ENCODE results near the gene PSD4. TPM values are rescaled to one million over a fixed set of nuclear protein-coding genes. Genes with fewer than 3 reads are reported as not detected.

Gene PSD4
- total RNA-seq, 4 donors from 2014 or later = 6.3 to 27.6 (median 13.1) TPM

DNA sequence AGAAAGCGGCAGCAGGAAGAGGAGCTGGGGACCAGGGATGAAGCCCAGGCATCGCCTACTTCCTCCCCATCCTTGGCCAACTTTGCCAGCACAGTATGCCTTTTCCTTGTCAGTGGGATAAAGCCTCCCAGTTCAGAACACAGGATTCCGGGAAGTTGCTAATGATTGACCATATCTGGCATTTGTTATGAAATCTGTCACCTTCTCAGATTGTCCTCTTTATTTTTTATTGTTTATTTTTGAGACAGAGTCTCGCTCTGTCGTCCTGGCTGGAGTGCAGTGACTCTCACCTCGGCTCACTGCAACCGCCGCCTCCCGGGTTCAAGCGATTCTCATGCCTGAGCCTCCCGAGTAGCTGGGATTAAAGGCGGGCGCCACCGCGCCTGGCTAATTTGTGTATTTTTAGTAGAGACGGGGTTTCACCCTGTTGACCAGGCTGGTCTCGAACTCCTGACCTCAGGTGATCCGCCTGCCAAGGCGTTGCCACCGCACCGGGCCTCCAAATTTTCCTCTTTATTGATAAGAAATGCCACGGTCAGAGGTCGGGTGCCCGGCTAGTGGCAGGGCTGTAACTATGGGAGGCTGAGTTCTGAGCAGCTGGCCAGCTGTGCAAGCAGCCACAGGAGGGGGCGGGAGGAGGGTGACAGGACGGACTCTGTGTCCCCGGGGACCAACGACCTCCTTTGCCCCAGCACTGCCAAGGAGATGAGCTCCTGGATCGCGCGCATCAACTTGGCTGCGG lies 24.4 kb downstream of the PSD4 start:
- TF ChIP-seq, protein P1, sequence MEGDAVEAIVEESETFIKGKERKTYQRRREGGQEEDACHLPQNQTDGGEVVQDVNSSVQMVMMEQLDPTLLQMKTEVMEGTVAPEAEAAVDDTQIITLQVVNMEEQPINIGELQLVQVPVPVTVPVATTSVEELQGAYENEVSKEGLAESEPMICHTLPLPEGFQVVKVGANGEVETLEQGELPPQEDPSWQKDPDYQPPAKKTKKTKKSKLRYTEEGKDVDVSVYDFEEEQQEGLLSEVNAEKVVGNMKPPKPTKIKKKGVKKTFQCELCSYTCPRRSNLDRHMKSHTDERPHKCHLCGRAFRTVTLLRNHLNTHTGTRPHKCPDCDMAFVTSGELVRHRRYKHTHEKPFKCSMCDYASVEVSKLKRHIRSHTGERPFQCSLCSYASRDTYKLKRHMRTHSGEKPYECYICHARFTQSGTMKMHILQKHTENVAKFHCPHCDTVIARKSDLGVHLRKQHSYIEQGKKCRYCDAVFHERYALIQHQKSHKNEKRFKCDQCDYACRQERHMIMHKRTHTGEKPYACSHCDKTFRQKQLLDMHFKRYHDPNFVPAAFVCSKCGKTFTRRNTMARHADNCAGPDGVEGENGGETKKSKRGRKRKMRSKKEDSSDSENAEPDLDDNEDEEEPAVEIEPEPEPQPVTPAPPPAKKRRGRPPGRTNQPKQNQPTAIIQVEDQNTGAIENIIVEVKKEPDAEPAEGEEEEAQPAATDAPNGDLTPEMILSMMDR (IDR thresholded peaks at IDR 0.05) = no peak
- DNase-seq (ENCODE audit: low spot score) = no peak
- no peak for ATAC-seq (ENCODE audit: low FRiP score)

GRCh38 chr2:113198790-113199612 lies 25.2 kb downstream of the PSD4 start:
- ATAC-seq (ENCODE audit: low FRiP score) (peak; percentile 94), DNase-seq (ENCODE audit: low spot score) (peak; percentile 72)
- TF ChIP-seq, protein P1 (IDR thresholded peaks at IDR 0.05) = peak in 2 of 3 donors; percentile 66 to 77

GRCh38 chr2:113200236-113200635 lies 26.5 kb downstream of the PSD4 start:
- TF ChIP-seq, protein P1 (IDR thresholded peaks at IDR 0.05) = no peak
- ATAC-seq (ENCODE audit: low FRiP score) (no peak), DNase-seq (ENCODE audit: low spot score) (no peak)

GRCh38 chr2:113200736-113201490 lies 27.1 kb downstream of the PSD4 start:
- DNase-seq (ENCODE audit: low spot score) (no peak), ATAC-seq (ENCODE audit: low FRiP score) (no peak)
- TF ChIP-seq, protein P1 (IDR thresholded peaks at IDR 0.05) = no peak

GRCh38 chr2:113201496-113202304 lies 27.9 kb downstream of the PSD4 start:
- no peak for DNase-seq (ENCODE audit: low spot score)
- TF ChIP-seq, protein P1 (IDR thresholded peaks at IDR 0.05) = no peak
- ATAC-seq (ENCODE audit: low FRiP score) = no peak
